HEK293 (cell line): Measurements from ENCODE around the gene LMO4.

Experiments used
- GFI1B ChIP-seq: fragments of 450-650 bp; formaldehyde crosslinking; IDR thresholded peaks from 2 replicates; pipeline ENCODE4 v1.5.1; 2016; ENCODE audit warnings: missing biosample characterization, missing genetic modification characterization
- HOXC10 ChIP-seq: sonication (generic); formaldehyde crosslinking; IDR thresholded peaks from 2 replicates; pipeline ENCODE4 v1.8.1; 2023; ENCODE audit warnings: mild to moderate bottlenecking, missing genetic modification reagents
- HOXD13 ChIP-seq: sonication (generic); formaldehyde crosslinking; IDR thresholded peaks from 2 replicates; pipeline ENCODE4 v1.8.0; 2022; ENCODE audit warnings: missing genetic modification reagents, borderline replicate concordance
- KLF10 ChIP-seq: fragments of 450-650 bp; IDR thresholded peaks from 2 replicates; pipeline ENCODE4 v1.5.1; 2018; ENCODE audit warnings: missing biosample characterization, mild to moderate bottlenecking, missing genetic modification characterization
- KLF16 ChIP-seq: fragments of 450-650 bp; formaldehyde crosslinking; IDR thresholded peaks from 2 replicates; pipeline ENCODE4 v1.5.1; 2017; ENCODE audit warnings: missing biosample characterization, missing genetic modification characterization
- KLF9 ChIP-seq: fragments of 450-650 bp; formaldehyde crosslinking; IDR thresholded peaks from 2 replicates; pipeline ENCODE4 v1.5.1; 2016; ENCODE audit warnings: missing biosample characterization, missing genetic modification characterization, low read depth
- MYNN ChIP-seq: fragments of 450-650 bp; formaldehyde crosslinking; IDR thresholded peaks from 2 replicates; pipeline ENCODE4 v1.5.1; 2016; ENCODE audit warnings: missing biosample characterization, missing genetic modification characterization, borderline replicate concordance
- PATZ1 ChIP-seq: fragments of 450-650 bp; formaldehyde crosslinking; IDR thresholded peaks from 2 replicates; pipeline ENCODE4 v1.5.1; 2016; ENCODE audit warnings: missing biosample characterization, missing genetic modification characterization
- SCRT2 ChIP-seq: fragments of 450-650 bp; formaldehyde crosslinking; IDR thresholded peaks from 2 replicates; pipeline ENCODE4 v1.5.1; 2016; ENCODE audit warnings: missing biosample characterization, missing genetic modification characterization
- SP2 ChIP-seq: fragments of 450-650 bp; formaldehyde crosslinking; IDR thresholded peaks from 2 replicates; pipeline ENCODE4 v1.5.1; 2016; ENCODE audit warnings: missing biosample characterization, missing genetic modification characterization
- SP7 ChIP-seq: fragments of 450-650 bp; formaldehyde crosslinking; IDR thresholded peaks from 2 replicates; pipeline ENCODE4 v1.5.1; 2016; ENCODE audit warnings: missing biosample characterization, missing genetic modification characterization
- TCF7L2 ChIP-seq: IDR thresholded peaks from 2 replicates; pipeline ENCODE4 v1.6.1; 2011; ENCODE audit warnings: low read depth, mild to moderate bottlenecking, inconsistent platforms, low read length, moderate library complexity, borderline replicate concordance
- ZBTB17 ChIP-seq: fragments of 450-650 bp; formaldehyde crosslinking; IDR thresholded peaks from 2 replicates; pipeline ENCODE4 v1.5.1; 2016; ENCODE audit warnings: missing biosample characterization, missing genetic modification characterization
- ZBTB48 ChIP-seq: fragments of 450-650 bp; formaldehyde crosslinking; IDR thresholded peaks from 2 replicates; pipeline ENCODE4 v1.5.1; 2016; ENCODE audit warnings: missing biosample characterization, missing genetic modification characterization
- ZNF112 ChIP-seq: fragments of 450-650 bp; formaldehyde crosslinking; IDR thresholded peaks from 2 replicates; pipeline ENCODE4 v1.5.0; 2017; ENCODE audit warnings: missing biosample characterization, missing genetic modification characterization
- ZNF223 ChIP-seq: fragments of 450-650 bp; formaldehyde crosslinking; IDR thresholded peaks from 2 replicates; pipeline ENCODE4 v1.5.1; 2016; ENCODE audit warnings: missing biosample characterization, missing genetic modification characterization
- ZNF48 ChIP-seq: fragments of 450-650 bp; formaldehyde crosslinking; IDR thresholded peaks from 2 replicates; pipeline ENCODE4 v1.5.1; 2016; ENCODE audit warnings: missing biosample characterization, missing genetic modification characterization
- ZNF514 ChIP-seq: fragments of 450-650 bp; formaldehyde crosslinking; IDR thresholded peaks from 2 replicates; pipeline ENCODE4 v1.5.1; 2016; ENCODE audit warnings: missing biosample characterization, missing genetic modification characterization
- ZNF555 ChIP-seq: fragments of 450-650 bp; formaldehyde crosslinking; conservative IDR thresholded peaks from 2 replicates; pipeline ENCODE4 v1.5.1; 2017; ENCODE audit warnings: missing biosample characterization, mild to moderate bottlenecking, missing genetic modification characterization, inconsistent platforms
- ZNF561 ChIP-seq: fragments of 450-650 bp; IDR thresholded peaks from 2 replicates; pipeline ENCODE4 v1.5.1; 2018; ENCODE audit warnings: missing biosample characterization, missing genetic modification characterization, borderline replicate concordance
- ZNF571 ChIP-seq: fragments of 450-650 bp; formaldehyde crosslinking; IDR thresholded peaks from 2 replicates; pipeline ENCODE4 v1.5.0; 2017; ENCODE audit warnings: missing biosample characterization, missing genetic modification characterization
- ZNF624 ChIP-seq: fragments of 450-650 bp; formaldehyde crosslinking; IDR thresholded peaks from 2 replicates; pipeline ENCODE4 v1.5.1; 2017; ENCODE audit warnings: missing biosample characterization, missing genetic modification characterization
- ZNF626 ChIP-seq: fragments of 450-650 bp; sonication (Bioruptor Pico); formaldehyde crosslinking; IDR thresholded peaks from 2 replicates; pipeline ENCODE4 v1.5.1; 2018; ENCODE audit warnings: missing biosample characterization, missing genetic modification characterization, inconsistent platforms
- ZNF645 ChIP-seq: fragments of 450-650 bp; formaldehyde crosslinking; IDR thresholded peaks from 2 replicates; pipeline ENCODE4; 2016; ENCODE audit warnings: missing biosample characterization, missing genetic modification characterization
- ZNF660 ChIP-seq: fragments of 450-650 bp; IDR thresholded peaks from 2 replicates; pipeline ENCODE4 v1.5.1; 2018; ENCODE audit warnings: missing biosample characterization, mild to moderate bottlenecking, missing genetic modification characterization
- ZNF777 ChIP-seq: fragments of 450-650 bp; formaldehyde crosslinking; IDR thresholded peaks from 2 replicates; pipeline ENCODE4 v1.5.1; 2017; ENCODE audit warnings: missing biosample characterization, missing genetic modification characterization, borderline replicate concordance
- ZNF791 ChIP-seq: fragments of 450-650 bp; formaldehyde crosslinking; IDR thresholded peaks from 2 replicates; pipeline ENCODE4 v1.5.1; 2016; ENCODE audit warnings: missing biosample characterization, missing genetic modification characterization
- ZNF792 ChIP-seq: fragments of 450-650 bp; formaldehyde crosslinking; IDR thresholded peaks from 2 replicates; pipeline ENCODE4 v1.5.1; 2016; ENCODE audit warnings: missing biosample characterization, missing genetic modification characterization
- ZNF843 ChIP-seq: fragments of 450-650 bp; formaldehyde crosslinking; IDR thresholded peaks from 2 replicates; pipeline ENCODE4 v1.5.1; 2016; ENCODE audit warnings: missing biosample characterization, missing genetic modification characterization
- TF ChIP-seq, protein P1 (sequence below): fragments of 450-650 bp; formaldehyde crosslinking; IDR thresholded peaks from 2 replicates; pipeline ENCODE4 v1.5.1; 2016; ENCODE audit warnings: missing biosample characterization, missing genetic modification characterization
- TF ChIP-seq, protein P2 (sequence below): fragments of 450-650 bp; formaldehyde crosslinking; IDR thresholded peaks from 2 replicates; pipeline ENCODE4 v1.5.1; 2017; ENCODE audit warnings: missing biosample characterization, missing genetic modification characterization
- TF ChIP-seq, protein P3 (sequence below): fragments of 450-650 bp; formaldehyde crosslinking; IDR thresholded peaks from 2 replicates; pipeline ENCODE4 v1.5.1; 2016; ENCODE audit warnings: missing biosample characterization, missing genetic modification characterization

Gene LMO4

GRCh38 chr1:87330057-87330884, 1.6 kb downstream of the LMO4 start (continued):
- TF ChIP-seq ZNF791 (tag by site-specific recombination) (no peak), ZBTB17 (tag by site-specific recombination) (no peak), ZNF555 (tag by site-specific recombination) (no peak), SCRT2 (no peak), ZNF112 (tag by site-specific recombination) (no peak), ZNF561 (tag by site-specific recombination) (no peak), GFI1B (tag by site-specific recombination) (peak; percentile 18; the same call in 1 of the 2 replicates), SP7 (tag by site-specific recombination) (peak; percentile 50), HOXC10 (CRISPR knock-in tag) (no peak), ZNF660 (tag by site-specific recombination) (no peak), ZNF843 (tag by site-specific recombination) (no peak), ZNF571 (tag by site-specific recombination) (no peak), KLF10 (tag by site-specific recombination) (no peak; the same call in 1 of the 2 replicates), TCF7L2 (no peak), ZNF792 (no peak), HOXD13 (CRISPR knock-in tag) (no peak), ZNF645 (no peak), ZNF223 (tag by site-specific recombination) (no peak), ZNF624 (tag by site-specific recombination) (no peak), ZNF48 (no peak), ZNF777 (tag by site-specific recombination) (no peak), ZNF626 (tag by site-specific recombination) (no peak), ZBTB48 (tag by site-specific recombination) (no peak), PATZ1 (tag by site-specific recombination) (no peak), ZNF514 (tag by site-specific recombination) (no peak), SP2 (tag by site-specific recombination) (no peak), KLF9 (tag by site-specific recombination) (no peak; the same call in 1 of the 2 replicates), KLF16 (tag by site-specific recombination) (no peak), MYNN (tag by site-specific recombination) (0 out of 2 replicates have a peak, but pooled peaks have one; percentile 30)
- TF ChIP-seq, protein P1, sequence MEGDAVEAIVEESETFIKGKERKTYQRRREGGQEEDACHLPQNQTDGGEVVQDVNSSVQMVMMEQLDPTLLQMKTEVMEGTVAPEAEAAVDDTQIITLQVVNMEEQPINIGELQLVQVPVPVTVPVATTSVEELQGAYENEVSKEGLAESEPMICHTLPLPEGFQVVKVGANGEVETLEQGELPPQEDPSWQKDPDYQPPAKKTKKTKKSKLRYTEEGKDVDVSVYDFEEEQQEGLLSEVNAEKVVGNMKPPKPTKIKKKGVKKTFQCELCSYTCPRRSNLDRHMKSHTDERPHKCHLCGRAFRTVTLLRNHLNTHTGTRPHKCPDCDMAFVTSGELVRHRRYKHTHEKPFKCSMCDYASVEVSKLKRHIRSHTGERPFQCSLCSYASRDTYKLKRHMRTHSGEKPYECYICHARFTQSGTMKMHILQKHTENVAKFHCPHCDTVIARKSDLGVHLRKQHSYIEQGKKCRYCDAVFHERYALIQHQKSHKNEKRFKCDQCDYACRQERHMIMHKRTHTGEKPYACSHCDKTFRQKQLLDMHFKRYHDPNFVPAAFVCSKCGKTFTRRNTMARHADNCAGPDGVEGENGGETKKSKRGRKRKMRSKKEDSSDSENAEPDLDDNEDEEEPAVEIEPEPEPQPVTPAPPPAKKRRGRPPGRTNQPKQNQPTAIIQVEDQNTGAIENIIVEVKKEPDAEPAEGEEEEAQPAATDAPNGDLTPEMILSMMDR (tag by site-specific recombination), result no peak
- TF ChIP-seq, protein P2, sequence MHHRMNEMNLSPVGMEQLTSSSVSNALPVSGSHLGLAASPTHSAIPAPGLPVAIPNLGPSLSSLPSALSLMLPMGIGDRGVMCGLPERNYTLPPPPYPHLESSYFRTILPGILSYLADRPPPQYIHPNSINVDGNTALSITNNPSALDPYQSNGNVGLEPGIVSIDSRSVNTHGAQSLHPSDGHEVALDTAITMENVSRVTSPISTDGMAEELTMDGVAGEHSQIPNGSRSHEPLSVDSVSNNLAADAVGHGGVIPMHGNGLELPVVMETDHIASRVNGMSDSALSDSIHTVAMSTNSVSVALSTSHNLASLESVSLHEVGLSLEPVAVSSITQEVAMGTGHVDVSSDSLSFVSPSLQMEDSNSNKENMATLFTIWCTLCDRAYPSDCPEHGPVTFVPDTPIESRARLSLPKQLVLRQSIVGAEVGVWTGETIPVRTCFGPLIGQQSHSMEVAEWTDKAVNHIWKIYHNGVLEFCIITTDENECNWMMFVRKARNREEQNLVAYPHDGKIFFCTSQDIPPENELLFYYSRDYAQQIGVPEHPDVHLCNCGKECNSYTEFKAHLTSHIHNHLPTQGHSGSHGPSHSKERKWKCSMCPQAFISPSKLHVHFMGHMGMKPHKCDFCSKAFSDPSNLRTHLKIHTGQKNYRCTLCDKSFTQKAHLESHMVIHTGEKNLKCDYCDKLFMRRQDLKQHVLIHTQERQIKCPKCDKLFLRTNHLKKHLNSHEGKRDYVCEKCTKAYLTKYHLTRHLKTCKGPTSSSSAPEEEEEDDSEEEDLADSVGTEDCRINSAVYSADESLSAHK, result no peak
- TF ChIP-seq, protein P3, sequence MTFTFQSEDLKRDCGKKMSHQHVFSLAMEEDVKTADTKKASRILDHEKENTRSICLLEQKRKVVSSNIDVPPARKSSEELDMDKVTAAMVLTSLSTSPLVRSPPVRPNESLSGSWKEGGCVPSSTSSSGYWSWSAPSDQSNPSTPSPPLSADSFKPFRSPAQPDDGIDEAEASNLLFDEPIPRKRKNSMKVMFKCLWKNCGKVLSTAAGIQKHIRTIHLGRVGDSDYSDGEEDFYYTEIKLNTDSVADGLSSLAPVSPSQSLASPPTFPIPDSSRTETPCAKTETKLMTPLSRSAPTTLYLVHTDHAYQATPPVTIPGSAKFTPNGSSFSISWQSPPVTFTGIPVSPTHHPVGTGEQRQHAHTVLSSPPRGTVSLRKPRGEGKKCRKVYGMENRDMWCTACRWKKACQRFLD, result no peak
